ENCODE results near the gene OTUB2.

DNA sequence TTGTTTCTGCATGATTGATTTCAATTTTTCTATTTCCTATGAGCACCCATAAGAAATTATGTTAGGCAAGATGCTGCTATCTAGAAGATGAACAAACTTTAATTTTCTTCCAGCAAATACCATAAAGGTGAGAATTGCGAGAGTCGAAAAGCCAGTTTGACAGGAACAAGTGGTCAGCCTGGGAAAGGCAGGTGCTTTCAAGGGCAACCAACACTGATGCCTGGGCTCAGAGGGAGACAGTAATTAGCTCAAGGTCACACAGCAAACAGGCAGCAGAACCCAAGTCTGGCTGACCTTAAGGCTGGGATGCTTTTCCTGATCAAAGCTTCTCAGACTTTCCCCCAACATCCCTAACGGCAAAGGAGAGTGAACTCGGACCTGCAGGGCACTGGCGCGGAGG is 6.8 kb upstream of the OTUB2 start:
- TF ChIP-seq, protein P1, sequence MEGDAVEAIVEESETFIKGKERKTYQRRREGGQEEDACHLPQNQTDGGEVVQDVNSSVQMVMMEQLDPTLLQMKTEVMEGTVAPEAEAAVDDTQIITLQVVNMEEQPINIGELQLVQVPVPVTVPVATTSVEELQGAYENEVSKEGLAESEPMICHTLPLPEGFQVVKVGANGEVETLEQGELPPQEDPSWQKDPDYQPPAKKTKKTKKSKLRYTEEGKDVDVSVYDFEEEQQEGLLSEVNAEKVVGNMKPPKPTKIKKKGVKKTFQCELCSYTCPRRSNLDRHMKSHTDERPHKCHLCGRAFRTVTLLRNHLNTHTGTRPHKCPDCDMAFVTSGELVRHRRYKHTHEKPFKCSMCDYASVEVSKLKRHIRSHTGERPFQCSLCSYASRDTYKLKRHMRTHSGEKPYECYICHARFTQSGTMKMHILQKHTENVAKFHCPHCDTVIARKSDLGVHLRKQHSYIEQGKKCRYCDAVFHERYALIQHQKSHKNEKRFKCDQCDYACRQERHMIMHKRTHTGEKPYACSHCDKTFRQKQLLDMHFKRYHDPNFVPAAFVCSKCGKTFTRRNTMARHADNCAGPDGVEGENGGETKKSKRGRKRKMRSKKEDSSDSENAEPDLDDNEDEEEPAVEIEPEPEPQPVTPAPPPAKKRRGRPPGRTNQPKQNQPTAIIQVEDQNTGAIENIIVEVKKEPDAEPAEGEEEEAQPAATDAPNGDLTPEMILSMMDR (IDR thresholded peaks at IDR 0.05; ENCODE audit: low read depth, low read length): no peak
- TF ChIP-seq EZH2phosphoT487 (IDR thresholded peaks at IDR 0.05; ENCODE audit: low read depth): no peak
